IMR-90 (cell line): ENCODE results near the gene PTPRK. TPM values are rescaled to one million over a fixed set of nuclear protein-coding genes. Genes with fewer than 3 reads are reported as not detected.

ENCODE experiments used
- ATAC-seq: fragments of 200-7000 bp; cut with Tn5 transposase; 2 replicates; pipeline ENCODE4 v1.9.1; 2020; ENCODE audit warnings: low read depth, mild to moderate bottlenecking, moderate library complexity
- BruUV-seq: library from RNA; stranded (reverse); fragments of 400-500 nt; replicated peaks from 2 replicates; lab custom pipeline; 2021; lab: Mats Ljungman, UMichigan
- CTCF ChIA-PET: fragments of 300-600 bp; formaldehyde crosslinking; extraction: SDS; loops from one replicate; lab custom pipeline; 2021; ENCODE audit warnings: antibody characterized with exemption; lab: Yijun Ruan, JAX
- POLR2A ChIA-PET: fragments of 300-600 bp; sonication (Branson Sonifier 250); formaldehyde crosslinking; loops from one replicate; lab custom pipeline; 2022; ENCODE audit warnings: antibody characterized with exemption; ENCODE audit not compliant: unreplicated experiment; lab: Charles Lee
- DNase-seq: peaks from one replicate; pipeline ENCODE4 v3.0.0; 2013
- H2AFZ ChIP-seq: replicated peaks from 2 replicates; pipeline ENCODE3; 2013; ENCODE audit warnings: low read length, mild to moderate bottlenecking; ENCODE audit not compliant: poor library complexity
- H2AK5ac ChIP-seq: 2 replicates; pipeline ENCODE4 v1.6.1; 2013; ENCODE audit warnings: low read depth, low read length, inconsistent platforms
- H2AK9ac ChIP-seq: replicated peaks from 2 replicates; pipeline ENCODE3; 2013; ENCODE audit warnings: mild to moderate bottlenecking, low read depth, low read length, moderate library complexity; ENCODE audit not compliant: poor library complexity
- H2BK120ac ChIP-seq: 2 replicates; pipeline ENCODE4 v1.6.1; 2013; ENCODE audit warnings: low read depth, low read length, inconsistent platforms
- H2BK15ac ChIP-seq: 3 replicates; pipeline ENCODE4 v1.6.1; 2013; ENCODE audit warnings: low read depth, low read length, inconsistent platforms
- H2BK20ac ChIP-seq: 2 replicates; pipeline ENCODE4 v1.6.1; 2013; ENCODE audit warnings: low read depth, mild to moderate bottlenecking, inconsistent platforms, low read length, moderate library complexity
- H2BK5ac ChIP-seq: 2 replicates; pipeline ENCODE4 v1.6.1; 2013; ENCODE audit warnings: mild to moderate bottlenecking, low read depth, low read length, inconsistent platforms; ENCODE audit not compliant: poor library complexity, severe bottlenecking
- H3K14ac ChIP-seq: replicated peaks from 2 replicates; pipeline ENCODE4 v1.6.1; 2013; ENCODE audit warnings: low read depth, low read length, inconsistent platforms
- H3K18ac ChIP-seq: 2 replicates; pipeline ENCODE4 v1.6.1; 2013; ENCODE audit warnings: low read depth, low read length, control low read depth
- H3K23ac ChIP-seq: 2 replicates; pipeline ENCODE4 v1.6.1; 2013; ENCODE audit warnings: low read depth, low read length, inconsistent platforms
- H3K27ac ChIP-seq: 2 replicates; pipeline ENCODE4 v1.5.1; 2013; ENCODE audit warnings: mild to moderate bottlenecking, control low read depth, low read length; ENCODE audit not compliant: insufficient read depth
- H3K27me3 ChIP-seq: 2 replicates; pipeline ENCODE4 v1.6.1; 2013; ENCODE audit warnings: low read length; ENCODE audit not compliant: control insufficient read depth, insufficient read depth
- H3K36me3 ChIP-seq: 2 replicates; pipeline ENCODE4 v1.6.1; 2013; ENCODE audit warnings: low read length, mixed read lengths; ENCODE audit not compliant: control insufficient read depth, insufficient read depth
- H3K4ac ChIP-seq: 2 replicates; pipeline ENCODE4 v1.6.1; 2013; ENCODE audit warnings: low read depth, low read length, inconsistent platforms
- H3K4me1 ChIP-seq: 2 replicates; pipeline ENCODE4 v1.6.1; 2013; ENCODE audit warnings: low read length, mixed read lengths; ENCODE audit not compliant: control insufficient read depth, insufficient read depth
- H3K4me2 ChIP-seq: 2 replicates; pipeline ENCODE4 v1.6.1; 2013; ENCODE audit warnings: low read depth, mild to moderate bottlenecking, control low read depth, low read length, moderate library complexity
- H3K4me3 ChIP-seq: 2 replicates; pipeline ENCODE4 v1.5.1; 2013; ENCODE audit warnings: low read depth, mild to moderate bottlenecking, control low read depth, low read length, moderate library complexity; ENCODE audit not compliant: insufficient read depth
- H3K56ac ChIP-seq: 2 replicates; pipeline ENCODE4 v1.6.1; 2013; ENCODE audit warnings: low read length, inconsistent platforms; ENCODE audit not compliant: insufficient read depth; ENCODE audit errors: extremely low read depth
- H3K79me1 ChIP-seq, 2 experiments: 2 replicates each; pipeline ENCODE4 v1.6.1; 2013; ENCODE audit warnings: low read length in 2 of 2, inconsistent platforms in 1 of 2, low read depth in 1 of 2
- H3K9ac ChIP-seq: 2 replicates; pipeline ENCODE4 v1.6.1; 2013; ENCODE audit warnings: low read depth, low read length, control low read depth
- H3K9me1 ChIP-seq: 2 replicates; pipeline ENCODE4 v1.6.1; 2013; ENCODE audit warnings: low read length, inconsistent platforms; ENCODE audit not compliant: insufficient read depth
- H3K9me3 ChIP-seq: 2 replicates; pipeline ENCODE4 v1.6.1; 2013; ENCODE audit warnings: low read length; ENCODE audit not compliant: control insufficient read depth, insufficient read depth
- H4K20me1 ChIP-seq: 2 replicates; pipeline ENCODE4 v1.6.1; 2013; ENCODE audit warnings: low read length, inconsistent platforms; ENCODE audit not compliant: insufficient read depth
- H4K5ac ChIP-seq: 2 replicates; pipeline ENCODE4 v1.6.1; 2013; ENCODE audit warnings: mild to moderate bottlenecking, low read depth, low read length, control low read depth
- H4K8ac ChIP-seq, 2 experiments: 2 replicates each; pipeline ENCODE4 v1.6.1; 2013; ENCODE audit warnings: low read depth in 2 of 2, low read length in 2 of 2, control low read depth in 1 of 2, inconsistent platforms in 1 of 2
- H4K91ac ChIP-seq: 2 replicates; pipeline ENCODE4 v1.6.1; 2013; ENCODE audit warnings: low read depth, low read length, inconsistent platforms; ENCODE audit not compliant: insufficient read depth
- BHLHE40 ChIP-seq: fragments of 150-350 bp; IDR thresholded peaks from 2 replicates; pipeline ENCODE4 v1.6.1; 2016; ENCODE audit warnings: mild to moderate bottlenecking, low read depth, low read length
- CEBPB ChIP-seq: IDR thresholded peaks from 2 replicates; pipeline ENCODE4 v1.6.1; 2012; ENCODE audit warnings: low read depth, low read length, improper control_type of control experiment
- CHD1 ChIP-seq: IDR thresholded peaks from 2 replicates; pipeline ENCODE4 v1.6.1; 2012; ENCODE audit warnings: low read depth, low read length, improper control_type of control experiment
- MAZ ChIP-seq: IDR thresholded peaks from 2 replicates; pipeline ENCODE4 v1.6.1; 2012; ENCODE audit warnings: low read depth, mild to moderate bottlenecking, low read length, improper control_type of control experiment, moderate library complexity, borderline replicate concordance
- MXI1 ChIP-seq: IDR thresholded peaks from 2 replicates; pipeline ENCODE4 v1.6.1; 2012; ENCODE audit warnings: low read depth, mild to moderate bottlenecking, low read length, moderate library complexity, borderline replicate concordance
- NFE2L2 ChIP-seq: fragments of 150-350 bp; IDR thresholded peaks from 2 replicates; pipeline ENCODE4 v1.6.1; 2016; ENCODE audit warnings: low read depth, mild to moderate bottlenecking, low read length
- POLR2A ChIP-seq: IDR thresholded peaks from 2 replicates; pipeline ENCODE4 v1.6.1; 2012; ENCODE audit warnings: mild to moderate bottlenecking, low read depth, low read length
- RAD21 ChIP-seq: IDR thresholded peaks from 2 replicates; pipeline ENCODE4 v1.6.1; 2012; ENCODE audit warnings: low read length, improper control_type of control experiment
- SMC3 ChIP-seq: fragments of 150-350 bp; IDR thresholded peaks from 2 replicates; pipeline ENCODE4 v1.6.1; 2016; ENCODE audit warnings: low read depth, mild to moderate bottlenecking, antibody characterized with exemption, low read length, moderate library complexity
- WGBS, 2 experiments: methylation state at CpG; one replicate each; pipeline versions ENCODE4 v1.1.5 to v1.1.7; 2013; ENCODE audit warnings: missing lambda C conversion rate in 2 of 2; ENCODE audit not compliant: insufficient read length in 1 of 2; ENCODE audit errors: extremely low coverage in 2 of 2; 5-methylcytosine and 5-hydroxymethylcytosine counted together
- dilution Hi-C: fragments of 300-500 bp; cut with HindIII; formaldehyde crosslinking; loops from one replicate; pipeline ENCODE4 v1.14.3; 2018; ENCODE audit warnings: low sequenced_read_pairs; ENCODE audit not compliant: unreplicated experiment
- in situ Hi-C: fragments of 300-500 bp; cut with MboI; formaldehyde crosslinking; loops from 3 replicates; pipeline ENCODE4 v1.14.3; 2019; ENCODE audit warnings: low sequenced_read_pairs, inconsistent platforms, mixed read lengths
- intact Hi-C: fragments of 100-400 bp; cut with micrococcal nuclease; formaldehyde crosslinking; loops from 2 replicates; pipeline ENCODE4 v1.10.0; 2022
- polyA plus RNA-seq, 3 experiments: library from polyadenylated mRNA; depleted of rRNA; stranded (reverse); fragments of >200 nt; gene quantifications; 2 replicates each; pipeline ENCODE4 v1.2.3, GENCODE V29; 2012; ENCODE audit warnings: low replicate concordance in 1 of 3
- total RNA-seq: library from RNA; depleted of rRNA; stranded (reverse); fragments of >200 nt; gene quantifications from 2 replicates; pipeline ENCODE4 v1.2.3, GENCODE V29; 2012
- TF ChIP-seq, protein P1 (sequence below): fragments of 150-350 bp; IDR thresholded peaks from 2 replicates; pipeline ENCODE4 v1.6.1; 2016; ENCODE audit warnings: low read depth, mild to moderate bottlenecking, low read length, moderate library complexity, borderline replicate concordance

The PTPRK gene
- total and polyA plus RNA-seq, 2 of the 4 experiments (the other 2 are of a cell fraction) = 18.0 to 80.8 TPM

DNA sequence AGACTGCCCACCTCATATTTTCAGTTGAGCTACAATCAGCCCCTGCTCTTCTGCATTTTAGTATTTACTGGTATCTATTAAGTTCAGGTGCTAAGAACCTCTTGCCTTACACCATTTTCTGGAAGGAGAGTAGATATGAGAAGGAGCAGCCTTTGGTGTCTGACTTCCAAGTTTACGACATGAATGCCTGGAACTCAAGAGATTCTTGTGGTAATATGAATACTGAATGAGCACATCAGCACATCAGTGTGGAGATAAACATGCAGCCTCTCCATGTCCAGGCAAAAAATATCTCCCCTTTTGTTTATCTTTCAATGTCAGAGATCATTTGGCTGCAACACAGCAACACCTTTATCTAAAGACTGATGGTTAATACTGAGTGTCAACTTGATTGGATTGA is 553.8 kb downstream of the PTPRK start:
- no TSS peak for BruUV-seq
- Histone ChIP-seq H4K91ac (no peak overlapping the region), H3K27ac (peak overlapping the region; percentile 13; the same call in 1 of the 2 replicates), H2BK120ac (no peak overlapping the region), H2AFZ (no peak overlapping the region), H3K27me3 (no peaks in the 10 kb centered on the region), H2AK9ac (no peak overlapping the region), H3K79me1 (no peaks in the 10 kb centered on the region), H3K4me1 (peaks cover 4% of the 10 kb centered on the region; the same call in 1 of the 2 replicates), H3K23ac (no peak overlapping the region), H2BK5ac (peak overlapping the region; percentile 26), H3K18ac (no peak overlapping the region), H3K56ac (no peak overlapping the region), H3K4me3 (no peak overlapping the region), H2BK20ac (no peak overlapping the region), H3K4ac (no peak overlapping the region), H3K4me2 (no peak overlapping the region; the same call in 1 of the 2 replicates), H4K20me1 (no peaks in the 10 kb centered on the region), H3K14ac (no peak overlapping the region), H3K9me1 (no peaks in the 10 kb centered on the region; the same call in 1 of the 2 replicates), H4K8ac (no peak overlapping the region), H2AK5ac (no peak overlapping the region), H4K5ac (no peak overlapping the region), H2BK15ac (no peak overlapping the region), H3K36me3 (peaks cover 9% of the 10 kb centered on the region), H3K9me3 (no peaks in the 10 kb centered on the region), H3K9ac (no peak overlapping the region)
- ChIA-PET POLR2A (no interaction called here), CTCF (interaction anchor here (0.7 kb wide), 1 partner anchor 68 kb away, joined by 3 read pairs; no protein-coding TSS in a partner anchor)
- in situ Hi-C loops = no loop called here
- no CpG with 5 or more reads among the region's 1 CpG for WGBS, 2 experiments
- intact Hi-C loops = loop anchor here (5.0 kb wide), 1 partner anchor 229 kb away; no protein-coding TSS in a partner anchor
- ATAC-seq (peak; percentile 93), DNase-seq (peak; percentile 69)
- dilution Hi-C loops = no loop called here
- TF ChIP-seq MXI1 (no peak), MAZ (no peak), BHLHE40 (no peak), POLR2A (no peak), RAD21 (no peak), SMC3 (no peak), CEBPB (no peak), NFE2L2 (no peak), CHD1 (no peak)
- TF ChIP-seq, protein P1, sequence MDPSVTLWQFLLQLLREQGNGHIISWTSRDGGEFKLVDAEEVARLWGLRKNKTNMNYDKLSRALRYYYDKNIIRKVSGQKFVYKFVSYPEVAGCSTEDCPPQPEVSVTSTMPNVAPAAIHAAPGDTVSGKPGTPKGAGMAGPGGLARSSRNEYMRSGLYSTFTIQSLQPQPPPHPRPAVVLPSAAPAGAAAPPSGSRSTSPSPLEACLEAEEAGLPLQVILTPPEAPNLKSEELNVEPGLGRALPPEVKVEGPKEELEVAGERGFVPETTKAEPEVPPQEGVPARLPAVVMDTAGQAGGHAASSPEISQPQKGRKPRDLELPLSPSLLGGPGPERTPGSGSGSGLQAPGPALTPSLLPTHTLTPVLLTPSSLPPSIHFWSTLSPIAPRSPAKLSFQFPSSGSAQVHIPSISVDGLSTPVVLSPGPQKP = no peak
